WTC11 (cell line): ENCODE measurements around the gene SLC2A4. TPM values are rescaled to one million over a fixed set of nuclear protein-coding genes. Genes with fewer than 3 reads are reported as not detected.
A peak's percentile ranks its signal among the peaks of the same experiment; 100 is the strongest.

Experiments
- ATAC-seq: fragments of 200-7000 bp; cut with Tn5 transposase; 2 replicates; pipeline ENCODE4 v1.10.0; 2021; ENCODE audit warnings: mild to moderate bottlenecking, moderate library complexity
- CTCF ChIA-PET: fragments of 300-600 bp; sonication (Branson Sonifier 250); formaldehyde crosslinking; loops from one replicate; lab custom pipeline; 2021; ENCODE audit warnings: antibody characterized with exemption; lab: Charles Lee
- POLR2A ChIA-PET: fragments of 350-600 bp; sonication (Branson Sonifier 250); formaldehyde crosslinking; loops from one replicate; lab custom pipeline; 2021; ENCODE audit warnings: antibody characterized with exemption; lab: Charles Lee
- DNase-seq: peaks from one replicate; pipeline ENCODE4 v3.0.0; 2021; ENCODE audit warnings: low spot score
- H3K27ac Mint-ChIP-seq: 2 replicates; pipeline ENCODE4 v1.8.0; 2021; ENCODE audit warnings: mixed read lengths
- H3K27me3 Mint-ChIP-seq: 2 replicates; pipeline ENCODE4 v1.8.0; 2021; ENCODE audit warnings: low read depth, mild to moderate bottlenecking, moderate library complexity, mixed read lengths
- H3K36me3 Mint-ChIP-seq: 2 replicates; pipeline ENCODE4 v1.8.0; 2021; ENCODE audit warnings: mixed read lengths
- H3K4me1 Mint-ChIP-seq: 2 replicates; pipeline ENCODE4 v1.8.0; 2022; ENCODE audit warnings: mixed read lengths
- H3K4me3 Mint-ChIP-seq: 2 replicates; pipeline ENCODE4 v1.8.0; 2021; ENCODE audit warnings: mild to moderate bottlenecking, moderate library complexity, mixed read lengths
- H3K9me3 Mint-ChIP-seq: 2 replicates; pipeline ENCODE4 v1.8.0; 2021; ENCODE audit warnings: mixed read lengths
- CREB1 ChIP-seq: sonication (generic); formaldehyde crosslinking; IDR thresholded peaks from 2 replicates; pipeline ENCODE4 v1.8.0; 2023; ENCODE audit warnings: mild to moderate bottlenecking, missing genetic modification reagents
- GABPB1 ChIP-seq: sonication (generic); formaldehyde crosslinking; IDR thresholded peaks from 2 replicates; pipeline ENCODE4 v1.8.1; 2023; ENCODE audit warnings: mild to moderate bottlenecking, missing genetic modification reagents
- HMGA2 ChIP-seq: fragments of 250-450 bp; sonication (Bioruptor Pico); IDR thresholded peaks from 2 replicates; pipeline ENCODE4 v1.4.0; 2021; ENCODE audit warnings: mild to moderate bottlenecking, moderate library complexity
- MLX ChIP-seq: sonication (generic); formaldehyde crosslinking; IDR thresholded peaks from 2 replicates; pipeline ENCODE4 v1.8.1; 2023; ENCODE audit warnings: mild to moderate bottlenecking, missing genetic modification reagents, moderate library complexity
- NR3C1 ChIP-seq: sonication (generic); formaldehyde crosslinking; conservative IDR thresholded peaks from 2 replicates; pipeline ENCODE4 v1.8.1; 2023; ENCODE audit warnings: low read depth, mild to moderate bottlenecking, missing genetic modification reagents
- PRRX2 ChIP-seq: fragments of 250-450 bp; sonication (Bioruptor Pico); IDR thresholded peaks from 2 replicates; pipeline ENCODE4 v1.8.0; 2021; ENCODE audit warnings: mild to moderate bottlenecking
- RELA ChIP-seq: sonication (generic); formaldehyde crosslinking; IDR thresholded peaks from 2 replicates; pipeline ENCODE4 v1.8.1; 2022; ENCODE audit warnings: missing genetic modification reagents, mild to moderate bottlenecking, borderline replicate concordance
- RORB ChIP-seq: fragments of 250-450 bp; sonication (Bioruptor Pico); IDR thresholded peaks from 2 replicates; pipeline ENCODE4 v1.9.0; 2021; ENCODE audit warnings: mild to moderate bottlenecking
- SMAD4 ChIP-seq: sonication (generic); formaldehyde crosslinking; IDR thresholded peaks from 2 replicates; pipeline ENCODE4 v1.8.0; 2022; ENCODE audit warnings: mild to moderate bottlenecking, missing genetic modification reagents
- TCF7 ChIP-seq: sonication (generic); formaldehyde crosslinking; IDR thresholded peaks from 2 replicates; pipeline ENCODE4 v1.8.0; 2022; ENCODE audit warnings: mild to moderate bottlenecking, low read depth, missing genetic modification reagents, moderate library complexity
- USF1 ChIP-seq: sonication (generic); formaldehyde crosslinking; IDR thresholded peaks from 2 replicates; pipeline ENCODE4 v1.8.0; 2022; ENCODE audit warnings: mild to moderate bottlenecking, missing genetic modification reagents
- ZBTB21 ChIP-seq: sonication (generic); formaldehyde crosslinking; IDR thresholded peaks from 2 replicates; pipeline ENCODE4 v1.8.1; 2023; ENCODE audit warnings: mild to moderate bottlenecking, missing genetic modification reagents, borderline replicate concordance
- ZNF219 ChIP-seq: sonication (generic); formaldehyde crosslinking; IDR thresholded peaks from 2 replicates; pipeline ENCODE4 v1.8.0; 2023; ENCODE audit warnings: missing genetic modification reagents, mild to moderate bottlenecking, borderline replicate concordance
- ZNF396 ChIP-seq: fragments of 250-450 bp; sonication (Bioruptor Pico); IDR thresholded peaks from 2 replicates; pipeline ENCODE4 v1.8.0; 2021; ENCODE audit warnings: mild to moderate bottlenecking, moderate library complexity, borderline replicate concordance
- ZNF423 ChIP-seq: fragments of 250-450 bp; sonication (Bioruptor Pico); IDR thresholded peaks from 2 replicates; pipeline ENCODE4 v2.1.2; 2022; ENCODE audit warnings: mild to moderate bottlenecking, moderate library complexity
- ZNF512 ChIP-seq: sonication (generic); formaldehyde crosslinking; IDR thresholded peaks from 2 replicates; pipeline ENCODE4 v1.8.1; 2022; ENCODE audit warnings: missing genetic modification reagents, borderline replicate concordance
- ZNF671 ChIP-seq: fragments of 250-450 bp; sonication (Bioruptor Pico); IDR thresholded peaks from 2 replicates; pipeline ENCODE4 v1.8.0; 2021; ENCODE audit warnings: mild to moderate bottlenecking
- ZSCAN18 ChIP-seq: fragments of 250-450 bp; sonication (Bioruptor Pico); IDR thresholded peaks from 2 replicates; pipeline ENCODE4 v2.1.2; 2022; ENCODE audit warnings: mild to moderate bottlenecking, moderate library complexity
- total RNA-seq: library from RNA; stranded (reverse); gene quantifications from 3 replicates; pipeline ENCODE4 v1.2.3, GENCODE V29; 2021
- TF ChIP-seq, protein P1 (sequence below): sonication (generic); formaldehyde crosslinking; conservative IDR thresholded peaks from 2 replicates; pipeline ENCODE4 v1.8.1; 2023; ENCODE audit warnings: mild to moderate bottlenecking, low read depth, missing genetic modification reagents, moderate library complexity
- TF ChIP-seq, protein P2 (sequence below): sonication (generic); formaldehyde crosslinking; IDR thresholded peaks from 2 replicates; pipeline ENCODE4 v1.8.1; 2023; ENCODE audit warnings: mild to moderate bottlenecking, moderate library complexity, missing genetic modification reagents

The SLC2A4 gene
- total RNA-seq, 1 experiment from 2014 or later: 6.4 TPM

DNA sequence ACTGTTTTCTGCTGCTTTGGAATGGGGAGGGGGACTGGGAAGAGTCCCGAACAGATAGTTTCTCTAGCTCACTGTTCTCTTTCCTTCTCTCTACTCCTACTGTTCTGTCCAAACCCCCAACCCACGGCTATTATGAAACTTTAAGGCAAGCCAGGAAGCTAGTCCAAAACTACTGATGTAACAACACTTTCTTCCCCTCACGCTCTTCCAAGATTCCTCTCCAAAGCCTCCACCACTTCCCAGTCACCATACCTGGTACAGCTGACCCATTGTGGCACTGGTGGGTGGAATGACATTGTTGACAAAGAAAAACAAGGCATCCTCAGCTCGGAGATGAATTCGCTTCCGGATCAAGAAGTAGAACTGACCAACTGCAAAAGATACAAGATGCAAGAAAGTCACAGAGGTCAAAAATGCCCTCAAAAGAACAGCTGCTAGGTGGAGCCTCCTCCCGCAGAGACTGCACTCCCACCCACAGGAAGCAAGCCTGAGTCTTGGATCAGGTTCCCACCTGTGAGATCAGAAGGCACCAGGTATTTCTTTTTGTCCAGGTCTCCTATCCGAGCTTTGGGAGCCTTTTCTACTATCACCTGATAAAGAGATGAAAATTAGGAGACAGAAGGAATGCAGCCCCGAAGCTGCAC, 40.3 kb upstream of the SLC2A4 start:
- CTCF ChIA-PET: interaction anchor here (0.5 to 3.4 kb wide), 5 partner anchors 21 to 476 kb away, joined by 5 to 21 read pairs (median 10); partner anchors contain the start of genes ACADVL, DLG4 and SLC2A4
- H3K4me3 Mint-ChIP-seq: peak overlapping the region; percentile 90
- TF ChIP-seq ZNF396 (CRISPR knock-in tag) (no peak), HMGA2 (no peak), MLX (no peak), RELA (no peak), TCF7 (CRISPR knock-in tag) (no peak), ZNF512 (no peak), ZNF219 (CRISPR knock-in tag) (no peak), ZNF671 (CRISPR knock-in tag) (no peak), PRRX2 (CRISPR knock-in tag) (no peak), SMAD4 (no peak), NR3C1 (CRISPR knock-in tag) (no peak), ZNF423 (CRISPR knock-in tag) (no peak), ZSCAN18 (CRISPR knock-in tag) (no peak), USF1 (CRISPR knock-in tag) (no peak), GABPB1 (CRISPR knock-in tag) (no peak), ZBTB21 (CRISPR knock-in tag) (no peak), CREB1 (CRISPR knock-in tag) (no peak), RORB (CRISPR knock-in tag) (no peak)
- TF ChIP-seq, protein P1, sequence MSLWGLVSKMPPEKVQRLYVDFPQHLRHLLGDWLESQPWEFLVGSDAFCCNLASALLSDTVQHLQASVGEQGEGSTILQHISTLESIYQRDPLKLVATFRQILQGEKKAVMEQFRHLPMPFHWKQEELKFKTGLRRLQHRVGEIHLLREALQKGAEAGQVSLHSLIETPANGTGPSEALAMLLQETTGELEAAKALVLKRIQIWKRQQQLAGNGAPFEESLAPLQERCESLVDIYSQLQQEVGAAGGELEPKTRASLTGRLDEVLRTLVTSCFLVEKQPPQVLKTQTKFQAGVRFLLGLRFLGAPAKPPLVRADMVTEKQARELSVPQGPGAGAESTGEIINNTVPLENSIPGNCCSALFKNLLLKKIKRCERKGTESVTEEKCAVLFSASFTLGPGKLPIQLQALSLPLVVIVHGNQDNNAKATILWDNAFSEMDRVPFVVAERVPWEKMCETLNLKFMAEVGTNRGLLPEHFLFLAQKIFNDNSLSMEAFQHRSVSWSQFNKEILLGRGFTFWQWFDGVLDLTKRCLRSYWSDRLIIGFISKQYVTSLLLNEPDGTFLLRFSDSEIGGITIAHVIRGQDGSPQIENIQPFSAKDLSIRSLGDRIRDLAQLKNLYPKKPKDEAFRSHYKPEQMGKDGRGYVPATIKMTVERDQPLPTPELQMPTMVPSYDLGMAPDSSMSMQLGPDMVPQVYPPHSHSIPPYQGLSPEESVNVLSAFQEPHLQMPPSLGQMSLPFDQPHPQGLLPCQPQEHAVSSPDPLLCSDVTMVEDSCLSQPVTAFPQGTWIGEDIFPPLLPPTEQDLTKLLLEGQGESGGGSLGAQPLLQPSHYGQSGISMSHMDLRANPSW (CRISPR knock-in tag): no peak
- TF ChIP-seq, protein P2, sequence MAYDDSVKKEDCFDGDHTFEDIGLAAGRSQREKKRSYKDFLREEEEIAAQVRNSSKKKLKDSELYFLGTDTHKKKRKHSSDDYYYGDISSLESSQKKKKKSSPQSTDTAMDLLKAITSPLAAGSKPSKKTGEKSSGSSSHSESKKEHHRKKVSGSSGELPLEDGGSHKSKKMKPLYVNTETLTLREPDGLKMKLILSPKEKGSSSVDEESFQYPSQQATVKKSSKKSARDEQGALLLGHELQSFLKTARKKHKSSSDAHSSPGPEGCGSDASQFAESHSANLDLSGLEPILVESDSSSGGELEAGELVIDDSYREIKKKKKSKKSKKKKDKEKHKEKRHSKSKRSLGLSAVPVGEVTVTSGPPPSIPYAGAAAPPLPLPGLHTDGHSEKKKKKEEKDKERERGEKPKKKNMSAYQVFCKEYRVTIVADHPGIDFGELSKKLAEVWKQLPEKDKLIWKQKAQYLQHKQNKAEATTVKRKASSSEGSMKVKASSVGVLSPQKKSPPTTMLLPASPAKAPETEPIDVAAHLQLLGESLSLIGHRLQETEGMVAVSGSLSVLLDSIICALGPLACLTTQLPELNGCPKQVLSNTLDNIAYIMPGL (CRISPR knock-in tag): no peak
- peak overlapping the region; percentile 99 for H3K27ac Mint-ChIP-seq
- H3K36me3 Mint-ChIP-seq: peaks cover 32% of the 10 kb centered on the region
- POLR2A ChIA-PET: interaction anchor here (0.8 to 2.3 kb wide), 3 partner anchors 10 to 39 kb away, joined by 3 to 8 read pairs (median 3); partner anchors contain the start of genes CTDNEP1, DLG4 and ELP5
- DNase-seq (no peak), ATAC-seq (no peak)
- H3K4me1 Mint-ChIP-seq: peaks cover 33% of the 10 kb centered on the region
- H3K9me3 Mint-ChIP-seq: no peaks in the 10 kb centered on the region
- H3K27me3 Mint-ChIP-seq: no peaks in the 10 kb centered on the region
